Measurements from ENCODE around the gene RMP24.

RMP24 gene

DNA sequence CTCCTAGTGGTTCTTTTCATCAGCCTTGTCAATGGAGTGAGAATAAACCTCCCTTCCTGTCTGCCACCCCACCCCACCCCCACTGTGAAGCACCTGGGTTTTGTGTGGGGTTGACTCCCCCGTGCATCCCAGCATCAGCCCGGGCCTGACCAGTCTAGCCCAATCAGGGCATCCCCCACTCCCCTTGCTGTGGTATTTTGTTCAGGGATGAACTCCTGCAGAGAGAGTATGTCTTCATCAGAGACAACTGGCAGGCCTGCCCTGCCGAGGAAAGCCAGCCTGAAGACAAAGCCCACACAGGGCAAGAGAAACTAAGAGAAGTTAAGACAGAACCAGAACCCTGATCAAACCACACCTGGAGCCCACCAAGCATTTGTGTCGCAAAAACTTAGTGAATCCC, 36.7 kb upstream of the RMP24 start:
- H3K9ac ChIP-seq (ENCODE audit: insufficient read depth, low read length): no peak overlapping the region

DNA sequence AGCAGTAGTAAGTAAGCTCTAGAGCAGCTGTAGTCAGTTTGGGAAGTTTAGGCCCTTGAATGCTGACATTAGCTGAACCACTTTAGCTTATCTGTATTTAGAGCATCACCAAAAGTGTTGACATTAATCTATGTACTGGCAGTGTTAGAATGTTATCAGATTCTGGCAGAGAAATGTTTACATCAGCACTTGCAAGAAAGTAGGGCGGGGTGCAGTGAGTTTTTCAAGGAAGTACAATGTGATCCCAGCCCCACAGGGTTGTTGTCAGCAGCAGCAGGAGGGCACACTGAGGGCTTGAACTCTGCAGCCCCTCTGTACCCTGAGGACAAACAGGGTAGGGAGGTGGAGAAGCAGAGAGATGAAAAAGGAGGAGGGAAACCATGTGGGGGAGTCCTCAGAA, 35.5 kb upstream of the RMP24 start:
- H3K27me3 ChIP-seq (ENCODE audit: control insufficient read depth, insufficient read depth, low read length): no peaks in the 10 kb centered on the region
- no peak overlapping the region for H3K27ac ChIP-seq (ENCODE audit: insufficient read depth, low read length)
- H4K20me1 ChIP-seq (ENCODE audit: control insufficient read depth, extremely low read depth, insufficient read depth, low read length): no peaks in the 10 kb centered on the region
- no peak overlapping the region for H3K9ac ChIP-seq (ENCODE audit: insufficient read depth, low read length)
- no peak overlapping the region for H2AFZ ChIP-seq (ENCODE audit: low read length)
- no peaks in the 10 kb centered on the region for H3K9me3 ChIP-seq (ENCODE audit: control insufficient read depth, insufficient read depth, low read depth, low read length)
- no peak overlapping the region for H3K4me3 ChIP-seq (replicated peaks in 1 of 4; ENCODE audit: control extremely low read depth in 1 of 4, insufficient read depth in 1 of 4, low read depth in 3 of 4, low read length in 4 of 4)
- no peaks in the 10 kb centered on the region for H3K36me3 ChIP-seq (ENCODE audit: control insufficient read depth, insufficient read depth, low read length)
- no peaks in the 10 kb centered on the region for H3K4me1 ChIP-seq (ENCODE audit: control insufficient read depth, extremely low read depth, insufficient read depth, low read length)
- H3K79me2 ChIP-seq (ENCODE audit: control insufficient read depth, insufficient read depth, low read length): no peaks in the 10 kb centered on the region
- TF ChIP-seq EZH2 (IDR thresholded peaks at IDR 0.05; ENCODE audit: low read length, missing control alignments): no peak
- no peak for TF ChIP-seq CTCF (conservative IDR thresholded peaks at IDR 0.05 in 1 of 2, IDR thresholded peaks at IDR 0.05 in 1 of 2; ENCODE audit: low read depth in 1 of 2, low read length in 2 of 2)
- DNase-seq (ENCODE audit: low read depth in 2 of 2): no peak
- no peak overlapping the region for H3K4me2 ChIP-seq (ENCODE audit: extremely low read depth, insufficient read depth, low read length)

More for the DNA sequence above, 36.7 kb upstream of the RMP24 start:
- Histone ChIP-seq H3K79me2 (ENCODE audit: control insufficient read depth, insufficient read depth, low read length) (no peaks in the 10 kb centered on the region), H3K27me3 (ENCODE audit: control insufficient read depth, insufficient read depth, low read length) (no peaks in the 10 kb centered on the region), H3K36me3 (ENCODE audit: control insufficient read depth, insufficient read depth, low read length) (no peaks in the 10 kb centered on the region), H2AFZ (ENCODE audit: low read length) (no peak overlapping the region), H3K27ac (ENCODE audit: insufficient read depth, low read length) (no peak overlapping the region), H3K4me1 (ENCODE audit: control insufficient read depth, extremely low read depth, insufficient read depth, low read length) (no peaks in the 10 kb centered on the region), H3K4me3 (replicated peaks in 1 of 4; ENCODE audit: control extremely low read depth in 1 of 4, insufficient read depth in 1 of 4, low read depth in 3 of 4, low read length in 4 of 4) (no peak overlapping the region), H3K9me3 (ENCODE audit: control insufficient read depth, insufficient read depth, low read depth, low read length) (no peaks in the 10 kb centered on the region), H3K4me2 (ENCODE audit: extremely low read depth, insufficient read depth, low read length) (no peak overlapping the region), H4K20me1 (ENCODE audit: control insufficient read depth, extremely low read depth, insufficient read depth, low read length) (no peaks in the 10 kb centered on the region)
- TF ChIP-seq EZH2 (IDR thresholded peaks at IDR 0.05; ENCODE audit: low read length, missing control alignments) (no peak), CTCF (conservative IDR thresholded peaks at IDR 0.05 in 1 of 2, IDR thresholded peaks at IDR 0.05 in 1 of 2; ENCODE audit: low read depth in 1 of 2, low read length in 2 of 2) (no peak)
- DNase-seq (ENCODE audit: low read depth in 2 of 2): no peak

- H3K27ac ChIP-seq (ENCODE audit: insufficient read depth, low read length): no peak overlapping the region
- no peak overlapping the region for H3K9ac ChIP-seq (ENCODE audit: insufficient read depth, low read length)
- no peaks in the 10 kb centered on the region for H4K20me1 ChIP-seq (ENCODE audit: control insufficient read depth, extremely low read depth, insufficient read depth, low read length)
- H3K4me2 ChIP-seq (ENCODE audit: extremely low read depth, insufficient read depth, low read length): no peak overlapping the region
- H3K9me3 ChIP-seq (ENCODE audit: control insufficient read depth, insufficient read depth, low read depth, low read length): no peaks in the 10 kb centered on the region
- TF ChIP-seq EZH2 (IDR thresholded peaks at IDR 0.05; ENCODE audit: low read length, missing control alignments): no peak
- no peak for TF ChIP-seq CTCF (conservative IDR thresholded peaks at IDR 0.05 in 1 of 2, IDR thresholded peaks at IDR 0.05 in 1 of 2; ENCODE audit: low read depth in 1 of 2, low read length in 2 of 2)
- no peak overlapping the region for H3K4me3 ChIP-seq (replicated peaks in 1 of 4; ENCODE audit: control extremely low read depth in 1 of 4, insufficient read depth in 1 of 4, low read depth in 3 of 4, low read length in 4 of 4)
- no peaks in the 10 kb centered on the region for H3K4me1 ChIP-seq (ENCODE audit: control insufficient read depth, extremely low read depth, insufficient read depth, low read length)
- no peaks in the 10 kb centered on the region for H3K79me2 ChIP-seq (ENCODE audit: control insufficient read depth, insufficient read depth, low read length)
- H2AFZ ChIP-seq (ENCODE audit: low read length): no peak overlapping the region
- no peaks in the 10 kb centered on the region for H3K27me3 ChIP-seq (ENCODE audit: control insufficient read depth, insufficient read depth, low read length)
- no peaks in the 10 kb centered on the region for H3K36me3 ChIP-seq (ENCODE audit: control insufficient read depth, insufficient read depth, low read length)
- peak; percentile 16 to 63 for DNase-seq (ENCODE audit: low read depth in 2 of 2)
These were observed 34.3 kb upstream of the RMP24 start for GRCh38 chr18:35938158-35938557.
